Upper lobe of right lung (tissue), 1 donor: ENCODE data around the gene TNFRSF13B. TPM values are rescaled to one million over a fixed set of nuclear protein-coding genes. Genes with fewer than 3 reads are reported as not detected.

Source experiments
- ATAC-seq: fragments of 200-7000 bp; cut with Tn5 transposase; one replicate; pipeline ENCODE4 v1.9.1; 2020; ENCODE audit warnings: mild to moderate bottlenecking, moderate library complexity
- DNase-seq: peaks from one replicate; pipeline ENCODE4 v3.0.0-alpha.2; 2020
- H3K27ac ChIP-seq: fragments of 200-600 bp; one replicate; pipeline ENCODE4 v1.8.0; 2022
- H3K27me3 ChIP-seq: fragments of 200-600 bp; one replicate; pipeline ENCODE4 v1.8.0; 2022; ENCODE audit warnings: mild to moderate bottlenecking
- H3K36me3 ChIP-seq: fragments of 200-600 bp; one replicate; pipeline ENCODE4 v1.8.0; 2022
- H3K4me1 ChIP-seq: fragments of 200-600 bp; one replicate; pipeline ENCODE4 v1.8.0; 2022
- H3K4me3 ChIP-seq: fragments of 200-600 bp; one replicate; pipeline ENCODE4 v1.8.0; 2022; ENCODE audit warnings: mild to moderate bottlenecking
- H3K9me3 ChIP-seq: fragments of 200-600 bp; one replicate; pipeline ENCODE4 v1.8.0; 2022
- CTCF ChIP-seq: fragments of 200-600 bp; IDR thresholded peaks from one replicate; pipeline ENCODE4 v1.8.0; 2022; ENCODE audit warnings: antibody characterized with exemption
- intact Hi-C: fragments of 100-400 bp; cut with DNase I; formaldehyde crosslinking; loops from one replicate; pipeline ENCODE4 v1.11.0; 2022
- total RNA-seq: library from RNA; stranded (reverse); fragmentation: NEBNext Ultra II Directional; extraction: Animal tissue kit (Norgen Biotek cat#: 25700); gene quantifications from one replicate; pipeline ENCODE4 v1.2.1, GENCODE V29; 2021
- donor health status: DM: no; HTN: yes; CAD: no; lungs with severe emphysema.

Gene TNFRSF13B
- total RNA-seq, 1 donor from 2014 or later = not detected

GRCh38 chr17:16943541-16944333 is 28.2 kb downstream of the TNFRSF13B start:
- Histone ChIP-seq H3K4me1 (no peaks in the 10 kb centered on the region), H3K36me3 (no peaks in the 10 kb centered on the region), H3K9me3 (peaks cover 6% of the 10 kb centered on the region), H3K27me3 (no peaks in the 10 kb centered on the region), H3K27ac (no peak overlapping the region), H3K4me3 (no peak overlapping the region)
- DNase-seq (no peak), ATAC-seq (no peak)
- intact Hi-C loops = no loop called here
- TF ChIP-seq CTCF = no peak

GRCh38 chr17:16943032-16943352 is 28.9 kb downstream of the TNFRSF13B start:
- intact Hi-C loops = no loop called here
- no peaks in the 10 kb centered on the region for H3K4me1 ChIP-seq
- ATAC-seq (no peak), DNase-seq (no peak)
- no peak for TF ChIP-seq CTCF
- no peaks in the 10 kb centered on the region for H3K9me3 ChIP-seq
- no peaks in the 10 kb centered on the region for H3K36me3 ChIP-seq
- no peaks in the 10 kb centered on the region for H3K27me3 ChIP-seq
- no peak overlapping the region for H3K27ac ChIP-seq
- no peak overlapping the region for H3K4me3 ChIP-seq

- H3K36me3 ChIP-seq = no peaks in the 10 kb centered on the region
- DNase-seq = peak; percentile 64
- H3K27me3 ChIP-seq = no peaks in the 10 kb centered on the region
- no peak for TF ChIP-seq CTCF
- no peaks in the 10 kb centered on the region for H3K9me3 ChIP-seq
- no peaks in the 10 kb centered on the region for H3K4me1 ChIP-seq
- intact Hi-C loops = no loop called here
- H3K4me3 ChIP-seq = no peak overlapping the region
- ATAC-seq = peak; percentile 53
- no peak overlapping the region for H3K27ac ChIP-seq
Measured at GRCh38 chr17:16942141-16943031, 29.5 kb downstream of the TNFRSF13B start.

- Histone ChIP-seq H3K27me3 (no peaks in the 10 kb centered on the region), H3K4me3 (no peak overlapping the region), H3K27ac (no peak overlapping the region), H3K4me1 (no peaks in the 10 kb centered on the region), H3K9me3 (no peaks in the 10 kb centered on the region), H3K36me3 (no peaks in the 10 kb centered on the region)
- no peak for DNase-seq
- intact Hi-C loops = no loop called here
- no peak for TF ChIP-seq CTCF
- no peak for ATAC-seq
Measured at GRCh38 chr17:16941072-16942036, 30.6 kb downstream of the TNFRSF13B start.

GRCh38 chr17:16940116-16940881 is 31.6 kb downstream of the TNFRSF13B start:
- H3K4me3 ChIP-seq = no peak overlapping the region
- no peak for TF ChIP-seq CTCF
- intact Hi-C loops = no loop called here
- ATAC-seq (no peak), DNase-seq (peak; percentile 48)
- H3K27ac ChIP-seq = no peak overlapping the region
- no peaks in the 10 kb centered on the region for H3K36me3 ChIP-seq
- H3K27me3 ChIP-seq = no peaks in the 10 kb centered on the region
- H3K9me3 ChIP-seq = no peaks in the 10 kb centered on the region
- no peaks in the 10 kb centered on the region for H3K4me1 ChIP-seq
